Stomach smooth muscle (tissue), 2 donors: Measurements from ENCODE around the gene SRP68.
"Not testable (repeated sequence)": the region's sequence is repeated elsewhere in the genome, so short reads cannot be mapped to it uniquely, and the experiment has no call there.

Experiments used
- H3K27ac ChIP-seq: one replicate; pipeline ENCODE4 v1.7.0; 2013; ENCODE audit warnings: mild to moderate bottlenecking, low read length, inconsistent platforms
- H3K27me3 ChIP-seq, 2 donors: one replicate each; pipeline ENCODE4 v1.7.0; 2013; ENCODE audit warnings: low read length in 2 of 2; ENCODE audit not compliant: insufficient read depth in 2 of 2, control insufficient read depth in 1 of 2
- H3K36me3 ChIP-seq, 2 donors: one replicate each; pipeline ENCODE4 v1.7.0; 2013; ENCODE audit warnings: low read length in 2 of 2; ENCODE audit not compliant: control insufficient read depth in 2 of 2, insufficient read depth in 2 of 2
- H3K4me1 ChIP-seq: one replicate; pipeline ENCODE4 v1.7.0; 2013; ENCODE audit warnings: low read length; ENCODE audit not compliant: control insufficient read depth, insufficient read depth
- H3K4me3 ChIP-seq, 2 donors: one replicate each; pipeline ENCODE4 v1.7.0; 2013; ENCODE audit warnings: low read length in 2 of 2
- H3K9ac ChIP-seq, 2 donors: one replicate each; pipeline ENCODE4 v1.7.0; 2013; ENCODE audit warnings: low read length in 2 of 2, mild to moderate bottlenecking in 1 of 2
- H3K9me3 ChIP-seq, 2 donors: one replicate each; pipeline ENCODE4 v1.7.0; 2013; ENCODE audit warnings: low read length in 2 of 2; ENCODE audit not compliant: control insufficient read depth in 2 of 2
- donor health status: healthy.
- donor health status: Pancreatic carcinoma.

SRP68 gene

DNA sequence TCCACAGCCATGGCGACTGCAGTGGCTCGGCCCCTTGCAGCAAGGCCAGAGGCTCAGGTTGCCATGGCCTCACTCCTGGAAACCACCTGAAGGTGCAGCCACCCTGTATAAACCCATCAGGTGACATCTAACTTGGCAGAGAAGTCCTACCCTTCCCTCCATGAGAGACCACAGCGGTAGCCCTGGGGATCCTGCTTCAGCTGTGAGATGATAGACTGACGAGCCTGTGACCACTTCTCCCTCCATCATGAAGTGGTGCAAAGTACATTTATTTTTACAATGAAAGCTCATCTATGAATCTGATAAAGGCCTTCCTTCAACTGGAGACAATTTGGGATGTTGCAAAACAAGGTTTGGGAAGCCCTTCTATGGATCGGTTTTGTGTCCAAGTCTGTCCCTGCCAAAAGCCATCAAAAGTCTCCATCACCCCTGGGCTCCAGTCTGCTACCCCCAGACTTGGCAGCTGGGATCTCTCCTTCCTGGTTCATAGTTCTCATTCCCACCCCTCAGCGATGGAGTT is 8.5 kb upstream of the SRP68 start:
- Histone ChIP-seq H3K27me3 (peaks cover 34 to 35% of the 10 kb centered on the region in 2 donors), H3K4me3 (no peak overlapping the region), H3K36me3 (peaks cover 22 to 28% of the 10 kb centered on the region in 2 donors), H3K9ac (no peak overlapping the region), H3K9me3 (no peaks in the 10 kb centered on the region), H3K4me1 (peaks cover 22% of the 10 kb centered on the region), H3K27ac (no peak overlapping the region)

DNA sequence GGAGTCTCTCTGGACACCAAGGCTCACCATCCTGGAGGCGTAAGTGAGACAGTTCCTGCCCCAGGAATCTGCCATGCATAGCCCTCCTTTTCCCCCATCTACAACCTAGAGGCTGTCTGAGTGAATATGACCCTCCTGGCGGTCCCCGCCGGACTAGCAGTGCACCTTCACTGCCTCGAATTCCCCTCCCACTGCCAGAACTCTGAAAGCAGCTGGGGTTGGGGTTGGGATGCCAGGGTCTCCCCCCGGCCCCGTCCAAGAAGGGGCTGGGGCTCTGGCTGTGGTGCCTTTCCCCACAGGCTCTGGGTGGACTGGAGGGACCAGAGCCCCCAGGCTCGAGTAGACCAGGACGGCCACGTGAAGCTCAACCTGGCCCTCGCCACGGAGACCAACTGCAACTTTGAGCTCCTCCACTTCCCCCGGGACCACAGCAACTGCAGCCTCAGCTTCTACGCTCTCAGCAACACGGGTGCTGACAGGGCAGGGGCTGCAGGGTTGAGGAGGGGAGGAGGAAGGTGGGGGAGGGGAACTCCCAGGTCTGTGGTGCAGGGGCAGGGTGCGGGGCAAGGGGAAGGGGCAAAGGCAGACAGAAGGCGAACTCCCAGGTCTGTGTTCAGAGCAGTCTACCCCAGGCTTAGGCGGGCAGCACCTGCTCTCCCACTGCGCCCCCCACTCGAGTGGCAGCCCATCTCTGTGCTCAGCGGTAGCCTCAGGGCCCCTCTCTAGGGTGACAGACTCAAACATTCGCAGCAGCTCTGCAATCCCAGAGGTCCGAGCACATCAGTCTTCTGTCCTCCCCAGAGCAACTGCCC is 7.8 kb upstream of the SRP68 start:
- Histone ChIP-seq H3K27me3 (peaks cover 41 to 42% of the 10 kb centered on the region in 2 donors), H3K4me1 (peaks cover 29% of the 10 kb centered on the region)

DNA sequence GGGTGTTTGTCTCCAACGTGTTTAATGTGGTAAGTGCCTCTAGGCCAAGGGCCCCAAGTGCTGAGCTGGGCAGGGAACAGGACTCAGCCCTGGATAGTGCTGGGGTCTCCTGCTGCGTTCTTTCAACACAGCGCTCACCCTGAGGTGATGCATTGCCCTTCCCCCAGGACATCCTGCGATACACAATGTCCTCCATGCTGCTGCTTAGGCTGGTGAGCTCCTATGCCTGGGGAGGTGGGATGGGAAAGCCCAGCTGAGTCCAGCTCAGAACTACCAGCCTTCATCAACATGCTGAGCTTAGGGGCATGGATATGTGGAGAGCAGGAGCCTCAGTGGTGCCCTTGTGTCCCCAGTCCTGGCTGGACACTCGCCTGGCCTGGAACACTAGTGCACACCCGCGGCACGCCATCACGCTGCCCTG is 7.2 kb upstream of the SRP68 start:
- Histone ChIP-seq H3K36me3 (peaks cover 9 to 16% of the 10 kb centered on the region in 2 donors), H3K27me3 (peaks cover 46 to 48% of the 10 kb centered on the region in 2 donors), H3K4me3 (no peak overlapping the region), H3K9ac (no peak overlapping the region), H3K27ac (no peak overlapping the region), H3K4me1 (peaks cover 35% of the 10 kb centered on the region), H3K9me3 (no peaks in the 10 kb centered on the region)

More for the DNA sequence above, 7.8 kb upstream of the SRP68 start:
- Histone ChIP-seq H3K4me3 (no peak overlapping the region), H3K36me3 (peaks cover 15 to 22% of the 10 kb centered on the region in 2 donors), H3K9ac (no peak overlapping the region), H3K27ac (no peak overlapping the region), H3K9me3 (no peaks in the 10 kb centered on the region)

DNA sequence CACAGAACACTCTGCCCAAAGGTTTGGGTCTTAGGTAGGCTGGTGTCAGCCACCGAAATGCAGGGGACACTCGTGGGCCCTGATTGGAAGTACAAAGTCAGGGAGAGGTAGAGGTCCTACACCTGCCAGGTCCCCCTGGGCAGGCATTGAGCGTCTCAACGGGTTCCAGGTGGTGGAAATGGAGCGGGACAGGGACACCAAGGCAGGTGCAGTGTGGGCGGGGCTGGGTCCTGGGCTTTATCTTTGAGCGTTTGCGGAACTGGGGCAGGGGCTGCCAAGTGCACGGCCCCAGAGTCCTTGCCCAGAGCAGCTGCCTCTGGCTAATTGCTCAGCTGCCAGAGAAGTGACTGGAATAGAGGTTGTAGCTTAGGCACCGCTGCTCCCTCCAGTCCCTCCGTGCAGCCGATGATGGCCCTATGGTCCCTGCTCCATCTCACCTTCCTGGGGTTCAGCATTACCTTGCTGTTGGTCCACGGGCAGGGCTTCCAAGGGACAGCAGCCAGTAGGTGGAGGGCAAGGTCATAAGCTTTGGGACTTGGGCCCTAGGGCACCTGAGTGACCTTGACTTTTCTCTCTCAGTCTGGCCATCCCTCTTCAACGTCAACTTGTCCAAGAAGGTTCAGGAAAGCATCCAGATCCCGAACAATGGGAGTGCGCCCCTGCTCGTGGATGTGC is 6.7 kb upstream of the SRP68 start, which contains the start of gene ZACN:
Gene ZACN (plus strand): TSS at position 323 of the 675 bp plus-strand sequence. CDS start 83 bp downstream, at position 406.
- Histone ChIP-seq H3K9ac (no peak within 1 kb of the TSS), H3K27me3 (peaks cover 51 to 54% of the 10 kb centered on the region in 2 donors), H3K36me3 (peaks cover 4 to 10% of the 10 kb centered on the region in 2 donors), H3K27ac (no peak within 1 kb of the TSS), H3K4me3 (no peak within 1 kb of the TSS), H3K4me1 (peaks cover 39% of the 10 kb centered on the region), H3K9me3 (no peaks in the 10 kb centered on the region)

DNA sequence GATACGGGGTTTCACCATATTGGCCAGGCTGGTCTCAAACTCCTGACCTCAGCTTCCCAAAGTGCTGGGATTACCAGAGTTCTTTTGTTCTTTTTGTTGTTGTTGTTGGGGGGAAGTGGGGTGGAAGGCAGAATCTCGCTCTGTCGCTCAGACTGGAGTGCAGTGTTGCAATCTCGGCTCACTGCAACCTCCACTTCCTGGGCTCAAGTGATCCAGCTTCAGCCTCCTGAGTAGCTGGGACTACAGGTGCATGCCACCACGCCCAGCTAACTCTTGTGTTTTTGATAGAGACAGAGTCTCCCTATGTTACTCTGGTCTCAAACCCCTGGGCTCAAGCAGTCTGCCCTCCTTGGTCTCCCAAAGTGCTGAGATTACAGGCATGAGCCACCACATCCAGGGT is 6.1 kb upstream of the SRP68 start:
- not testable (repeated sequence) for H3K4me3 ChIP-seq, H3K27ac ChIP-seq, H3K9me3 ChIP-seq, H3K9ac ChIP-seq, H3K36me3 ChIP-seq
- peaks cover 39% of the 10 kb centered on the region for H3K4me1 ChIP-seq
- H3K27me3 ChIP-seq = peaks cover 54 to 59% of the 10 kb centered on the region in 2 donors

DNA sequence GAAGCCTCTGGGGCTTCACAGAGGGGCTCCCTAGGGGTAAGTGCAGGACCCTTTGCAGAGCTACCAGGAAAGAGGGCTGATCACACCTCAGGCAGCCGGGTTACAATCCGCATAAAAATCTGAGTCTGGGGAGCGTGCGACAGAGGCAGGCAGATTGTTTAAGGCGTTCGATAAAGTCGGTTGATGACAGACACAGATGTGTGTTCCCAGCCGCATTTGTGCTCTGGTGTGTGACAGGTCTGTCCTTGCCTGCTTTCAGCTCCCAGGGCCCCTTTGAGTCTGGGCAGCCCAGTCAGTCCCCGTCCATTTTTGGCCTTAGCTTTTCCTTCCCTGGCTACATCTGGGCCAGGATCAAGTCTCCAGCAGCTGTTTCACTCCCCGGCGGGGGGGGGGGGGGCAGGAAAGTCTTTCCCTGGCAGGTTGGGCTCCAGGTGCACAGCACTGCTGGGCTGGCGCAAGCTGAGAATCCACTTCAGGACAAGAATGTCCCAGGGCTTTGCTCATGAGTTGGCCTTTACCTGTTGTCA is 5.3 kb upstream of the SRP68 start:
- no peak overlapping the region for H3K4me3 ChIP-seq
- H3K4me1 ChIP-seq = peaks cover 44% of the 10 kb centered on the region
- H3K36me3 ChIP-seq = no peaks in the 10 kb centered on the region
- peaks cover 54 to 60% of the 10 kb centered on the region in 2 donors for H3K27me3 ChIP-seq
- H3K9me3 ChIP-seq = no peaks in the 10 kb centered on the region
- H3K27ac ChIP-seq = no peak overlapping the region
- no peak overlapping the region for H3K9ac ChIP-seq

DNA sequence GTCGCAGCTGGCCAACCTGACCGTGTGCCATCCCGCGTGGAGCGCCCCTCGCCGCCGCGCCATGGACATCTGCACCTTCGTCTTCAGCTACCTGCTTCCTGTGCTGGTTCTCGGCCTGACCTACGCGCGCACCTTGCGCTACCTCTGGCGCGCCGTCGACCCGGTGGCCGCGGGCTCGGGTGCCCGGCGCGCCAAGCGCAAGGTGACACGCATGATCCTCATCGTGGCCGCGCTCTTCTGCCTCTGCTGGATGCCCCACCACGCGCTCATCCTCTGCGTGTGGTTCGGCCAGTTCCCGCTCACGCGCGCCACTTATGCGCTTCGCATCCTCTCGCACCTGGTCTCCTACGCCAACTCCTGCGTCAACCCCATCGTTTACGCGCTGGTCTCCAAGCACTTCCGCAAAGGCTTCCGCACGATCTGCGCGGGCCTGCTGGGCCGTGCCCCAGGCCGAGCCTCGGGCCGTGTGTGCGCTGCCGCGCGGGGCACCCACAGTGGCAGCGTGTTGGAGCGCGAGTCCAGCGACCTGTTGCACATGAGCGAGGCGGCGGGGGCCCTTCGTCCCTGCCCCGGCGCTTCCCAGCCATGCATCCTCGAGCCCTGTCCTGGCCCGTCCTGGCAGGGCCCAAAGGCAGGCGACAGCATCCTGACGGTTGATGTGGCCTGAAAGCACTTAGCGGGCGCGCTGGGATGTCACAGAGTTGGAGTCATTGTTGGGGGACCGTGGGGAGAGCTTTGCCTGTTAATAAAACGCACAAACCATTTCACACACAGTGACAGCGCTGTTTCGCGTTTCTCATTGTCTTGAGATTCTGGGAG is 4.7 kb upstream of the SRP68 start:
- H3K4me3 ChIP-seq = no peak overlapping the region
- peaks cover 48% of the 10 kb centered on the region for H3K4me1 ChIP-seq
- H3K9ac ChIP-seq = no peak overlapping the region
- no peaks in the 10 kb centered on the region for H3K36me3 ChIP-seq
- H3K27me3 ChIP-seq = peaks cover 54 to 60% of the 10 kb centered on the region in 2 donors
- no peaks in the 10 kb centered on the region for H3K9me3 ChIP-seq
- H3K27ac ChIP-seq = no peak overlapping the region

DNA sequence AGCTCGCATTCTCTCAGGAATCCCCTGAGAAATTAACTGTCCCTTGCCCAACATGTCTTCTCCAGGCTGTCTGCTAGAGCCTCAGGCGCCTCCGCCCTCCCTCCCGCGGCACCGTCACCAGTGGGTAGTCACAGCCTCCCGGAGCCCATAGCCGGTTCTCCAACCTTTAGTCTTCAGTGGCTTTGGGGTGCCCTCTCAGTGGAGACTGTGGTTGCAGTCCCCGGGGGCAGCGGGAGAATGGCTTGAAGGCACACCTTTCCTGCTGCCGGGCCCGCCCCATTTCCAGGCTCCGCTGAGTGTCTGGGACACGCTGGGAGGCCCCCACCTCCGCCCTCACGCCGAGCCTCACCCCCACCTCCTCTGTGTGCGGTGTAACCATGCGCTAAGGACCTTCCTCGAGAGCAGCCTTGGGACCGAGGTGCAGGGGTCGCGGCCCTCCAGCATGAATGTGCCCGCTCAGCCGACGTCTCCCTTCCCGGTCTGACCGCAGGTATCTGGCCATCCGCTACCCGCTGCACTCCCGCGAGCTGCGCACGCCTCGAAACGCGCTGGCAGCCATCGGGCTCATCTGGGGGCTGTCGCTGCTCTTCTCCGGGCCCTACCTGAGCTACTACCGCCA is 3.9 kb upstream of the SRP68 start:
- no peak overlapping the region for H3K27ac ChIP-seq
- H3K36me3 ChIP-seq = no peaks in the 10 kb centered on the region
- H3K9ac ChIP-seq = no peak overlapping the region
- H3K4me1 ChIP-seq = peaks cover 54% of the 10 kb centered on the region
- peaks cover 54 to 60% of the 10 kb centered on the region in 2 donors for H3K27me3 ChIP-seq
- no peaks in the 10 kb centered on the region for H3K9me3 ChIP-seq
- no peak overlapping the region for H3K4me3 ChIP-seq

DNA sequence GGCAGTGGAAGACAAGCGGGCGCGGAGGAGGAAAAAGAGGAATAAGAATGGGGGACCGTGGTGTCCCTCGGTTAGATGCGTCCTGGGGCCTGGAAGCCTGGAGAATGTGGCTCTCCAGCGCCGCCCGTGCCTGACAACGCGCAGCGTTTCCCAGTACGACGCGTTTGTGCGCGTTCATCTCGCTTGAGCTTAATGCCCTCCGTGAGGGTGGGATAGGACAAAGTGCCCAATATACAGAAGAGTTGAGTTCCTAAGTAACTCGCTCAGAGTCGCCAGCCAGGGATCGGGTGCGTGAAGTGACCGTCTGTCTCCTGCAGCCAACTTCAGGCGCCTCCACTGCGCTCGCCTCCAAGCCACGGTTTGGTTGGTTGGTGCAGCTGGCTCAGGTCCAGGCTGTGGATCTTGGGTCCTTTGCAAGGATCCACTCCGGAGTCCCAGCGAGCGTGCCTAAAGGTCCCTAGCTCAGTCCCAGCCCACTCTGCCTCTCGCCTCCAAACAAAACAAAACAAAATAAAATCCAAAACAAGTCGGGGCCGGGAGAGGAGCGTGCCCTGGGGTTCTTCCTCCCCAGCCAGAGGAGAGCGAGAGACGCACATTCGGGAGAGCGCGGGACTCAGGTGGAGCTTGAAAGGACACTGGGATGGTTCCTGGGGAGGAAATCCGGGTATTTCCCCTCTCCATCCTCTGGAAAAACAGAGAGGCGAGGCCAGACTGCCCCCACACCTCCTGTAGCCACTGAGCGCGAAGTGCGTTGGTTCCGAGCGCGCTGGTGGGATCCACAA is 3.2 kb upstream of the SRP68 start:
- H3K36me3 ChIP-seq = no peaks in the 10 kb centered on the region
- H3K27ac ChIP-seq = no peak overlapping the region

More for the DNA sequence above, 3.2 kb upstream of the SRP68 start:
- Histone ChIP-seq H3K27me3 (peaks cover 54 to 60% of the 10 kb centered on the region in 2 donors), H3K9me3 (no peaks in the 10 kb centered on the region), H3K4me3 (peak overlapping the region; percentile 17 to 59), H3K9ac (no peak overlapping the region), H3K4me1 (peaks cover 61% of the 10 kb centered on the region)
